Thyroid gland (tissue), 4 donors: ENCODE data around the gene PCNT. TPM values are rescaled to one million over a fixed set of nuclear protein-coding genes. Genes with fewer than 3 reads are reported as not detected.

ENCODE experiments used
- DNase-seq, 2 donors: peaks; one replicate each; pipeline ENCODE4 v3.0.0-alpha.2; 2019
- H3K27ac ChIP-seq, 3 donors: fragments of 200-600 bp; sonication (generic); 1 replicate in 2 of 3; 2 replicates in 1 of 3; pipeline ENCODE4 v1.5.1; 2016 to 2019; ENCODE audit warnings: mild to moderate bottlenecking in 1 of 3, moderate library complexity in 1 of 3
- H3K27me3 ChIP-seq: fragments of 200-600 bp; sonication (generic); one replicate; pipeline ENCODE4 v1.5.1; 2019
- H3K36me3 ChIP-seq, 2 donors: fragments of 200-600 bp; sonication (generic); one replicate each; pipeline ENCODE4 v1.5.1; 2016 to 2019
- H3K4me1 ChIP-seq, 2 donors: fragments of 200-600 bp; sonication (generic); one replicate each; pipeline ENCODE4 v1.5.1; 2017 to 2019
- H3K4me3 ChIP-seq, 3 donors: fragments of 200-600 bp; sonication (generic); replicated peaks in 1 of 3; 1 replicate in 2 of 3; 2 replicates in 1 of 3; pipeline ENCODE4 v1.5.1; 2016; ENCODE audit warnings: mild to moderate bottlenecking in 1 of 3
- H3K9me3 ChIP-seq: fragments of 200-600 bp; sonication (generic); one replicate; pipeline ENCODE4 v1.5.1; 2017
- CTCF ChIP-seq, 6 experiments: fragments of 200-600 bp in 3 of 6; fragments of 450-650 bp in 3 of 6; sonication (generic) in 3 of 6; IDR thresholded peaks; one replicate each; pipeline ENCODE4 v1.5.1; 2016 to 2019; ENCODE audit warnings: antibody characterized with exemption in 6 of 6, mild to moderate bottlenecking in 2 of 6, inconsistent platforms in 1 of 6, moderate library complexity in 1 of 6
- POLR2A ChIP-seq, 2 donors: fragments of 450-650 bp; IDR thresholded peaks; one replicate each; pipeline ENCODE4 v1.6.1; 2017; ENCODE audit warnings: antibody characterized with exemption in 2 of 2, mild to moderate bottlenecking in 2 of 2, moderate library complexity in 1 of 2
- WGBS, 2 donors: methylation state at CpG; one replicate each; pipeline ENCODE4 v1.1.5; 2017; 5-methylcytosine and 5-hydroxymethylcytosine counted together
- intact Hi-C: fragments of 100-400 bp; cut with DNase I; formaldehyde crosslinking; loops from one replicate; pipeline ENCODE4 v1.15.1; 2023
- total RNA-seq, 4 donors: library from RNA; depleted of rRNA; stranded (reverse); fragments of >200 nt; gene quantifications; one replicate each; pipeline ENCODE4 v1.2.3, GENCODE V29; 2016

Gene PCNT
- total RNA-seq, 4 donors from 2014 or later: 23.9 to 36.6 (median 33.2) TPM

GRCh38 chr21:46379105-46379504 lies 55.1 kb downstream of the PCNT start:
- TF ChIP-seq POLR2A (IDR thresholded peaks at IDR 0.05): no peak
- TF ChIP-seq CTCF (IDR thresholded peaks at IDR 0.05): no peak
- H3K4me3 ChIP-seq: no peak overlapping the region
- H3K27me3 ChIP-seq: no peaks in the 10 kb centered on the region
- no peak overlapping the region for H3K27ac ChIP-seq
- WGBS, 2 donors: 96 to 99% methylated on average over 19 of the region's 19 CpGs
- H3K36me3 ChIP-seq: no peaks in the 10 kb centered on the region
- H3K4me1 ChIP-seq: no peaks in the 10 kb centered on the region
- no peak for DNase-seq
- intact Hi-C loops: no loop called here
- no peaks in the 10 kb centered on the region for H3K9me3 ChIP-seq

GRCh38 chr21:46379691-46380090 lies 55.7 kb downstream of the PCNT start:
- no peaks in the 10 kb centered on the region for H3K4me1 ChIP-seq
- no peaks in the 10 kb centered on the region for H3K36me3 ChIP-seq
- DNase-seq: no peak
- no peaks in the 10 kb centered on the region for H3K27me3 ChIP-seq
- no peaks in the 10 kb centered on the region for H3K9me3 ChIP-seq
- no peak overlapping the region for H3K4me3 ChIP-seq
- WGBS, 2 donors: 89 to 95% methylated on average over 9 of the region's 9 CpGs
- no peak overlapping the region for H3K27ac ChIP-seq
- TF ChIP-seq POLR2A (IDR thresholded peaks at IDR 0.05): no peak
- no peak for TF ChIP-seq CTCF (IDR thresholded peaks at IDR 0.05)
- intact Hi-C loops: no loop called here

GRCh38 chr21:46381541-46381940 lies 57.6 kb downstream of the PCNT start:
- no peak for DNase-seq
- H3K4me1 ChIP-seq: no peaks in the 10 kb centered on the region
- 89 to 93% methylated on average over 5 of the region's 5 CpGs for WGBS, 2 donors
- no peak for TF ChIP-seq POLR2A (IDR thresholded peaks at IDR 0.05)
- no peak for TF ChIP-seq CTCF (IDR thresholded peaks at IDR 0.05)
- H3K27ac ChIP-seq: no peak overlapping the region
- no peaks in the 10 kb centered on the region for H3K27me3 ChIP-seq
- H3K4me3 ChIP-seq: no peak overlapping the region
- intact Hi-C loops: no loop called here
- peaks cover 0 to 2% of the 10 kb centered on the region in 2 donors for H3K36me3 ChIP-seq
- H3K9me3 ChIP-seq: no peaks in the 10 kb centered on the region

GRCh38 chr21:46384556-46384955 lies 60.6 kb downstream of the PCNT start:
- Histone ChIP-seq H3K4me3 (no peak overlapping the region), H3K36me3 (peaks cover 4 to 9% of the 10 kb centered on the region in 2 donors), H3K27me3 (no peaks in the 10 kb centered on the region), H3K4me1 (no peaks in the 10 kb centered on the region), H3K27ac (no peak overlapping the region), H3K9me3 (no peaks in the 10 kb centered on the region)
- TF ChIP-seq CTCF (IDR thresholded peaks at IDR 0.05): no peak
- no peak for TF ChIP-seq POLR2A (IDR thresholded peaks at IDR 0.05)
- intact Hi-C loops: no loop called here
- 91 to 97% methylated on average over 24 of the region's 24 CpGs for WGBS, 2 donors
- no peak for DNase-seq

- intact Hi-C loops: no loop called here
- WGBS, 2 donors: 91 to 93% methylated on average over 42 to 45 of the region's 45 CpGs
- H3K4me1 ChIP-seq: no peaks in the 10 kb centered on the region
Measured at GRCh38 chr21:46385846-46386733, 62.1 kb downstream of the PCNT start.

More at GRCh38 chr21:46385846-46386733, 62.1 kb downstream of the PCNT start:
- Histone ChIP-seq H3K27ac (no peak overlapping the region), H3K9me3 (no peaks in the 10 kb centered on the region), H3K4me3 (no peak overlapping the region), H3K36me3 (peaks cover 10 to 11% of the 10 kb centered on the region in 2 donors), H3K27me3 (no peaks in the 10 kb centered on the region)
- DNase-seq: no peak
- TF ChIP-seq POLR2A (IDR thresholded peaks at IDR 0.05) (no peak), CTCF (IDR thresholded peaks at IDR 0.05) (no peak)
